GM23338 (cell line): ENCODE measurements around the gene RNF167. TPM values are rescaled to one million over a fixed set of nuclear protein-coding genes. Genes with fewer than 3 reads are reported as not detected.

Experiments used
- ATAC-seq: fragments of 200-7000 bp; cut with Tn5 transposase; 3 replicates; pipeline ENCODE4 v1.9.1; 2020
- DNase-seq: peaks from one replicate; pipeline ENCODE4 v3.0.0-alpha.2; 2015; ENCODE audit warnings: low spot score
- H2AFZ ChIP-seq: fragments of 200-600 bp; sonication (generic); 2 replicates; pipeline ENCODE4 v1.8.0; 2016; ENCODE audit warnings: antibody characterized with exemption, mild to moderate bottlenecking, moderate library complexity
- H3F3A ChIP-seq: fragments of 200-600 bp; sonication (generic); replicated peaks from 2 replicates; pipeline ENCODE4 v1.8.0; 2017; ENCODE audit warnings: antibody characterized with exemption, mixed run types, low read depth
- H3K27ac ChIP-seq: fragments of 200-600 bp; sonication (generic); 2 replicates; pipeline ENCODE4 v1.6.1; 2016; ENCODE audit warnings: low read depth
- H3K27me3 ChIP-seq: fragments of 200-600 bp; sonication (generic); 2 replicates; pipeline ENCODE4 v1.8.0; 2016; ENCODE audit warnings: mild to moderate bottlenecking, mixed run types, moderate library complexity; ENCODE audit not compliant: insufficient read depth
- H3K36me3 ChIP-seq: fragments of 200-600 bp; sonication (generic); 2 replicates; pipeline ENCODE4 v1.8.0; 2016; ENCODE audit warnings: mild to moderate bottlenecking; ENCODE audit not compliant: insufficient read depth
- H3K4me1 ChIP-seq: fragments of 200-600 bp; sonication (generic); 2 replicates; pipeline ENCODE4 v1.8.0; 2016; ENCODE audit warnings: mild to moderate bottlenecking, moderate library complexity; ENCODE audit not compliant: insufficient read depth
- H3K4me2 ChIP-seq: fragments of 200-600 bp; sonication (generic); 2 replicates; pipeline ENCODE4 v1.7.1; 2017; ENCODE audit warnings: mixed run types
- H3K4me3 ChIP-seq: fragments of 200-600 bp; sonication (generic); 2 replicates; pipeline ENCODE4 v1.6.1; 2016; ENCODE audit warnings: mixed run types
- H3K79me2 ChIP-seq: fragments of 200-600 bp; sonication (generic); replicated peaks from 2 replicates; pipeline ENCODE4 v1.8.0; 2017; ENCODE audit warnings: mild to moderate bottlenecking; ENCODE audit not compliant: insufficient read depth
- H3K9me2 ChIP-seq: fragments of 200-600 bp; sonication (generic); 2 replicates; pipeline ENCODE4 v1.8.0; 2017; ENCODE audit not compliant: insufficient read depth
- H4K20me1 ChIP-seq: fragments of 200-600 bp; sonication (generic); replicated peaks from 2 replicates; pipeline ENCODE4 v1.8.0; 2017; ENCODE audit warnings: mild to moderate bottlenecking; ENCODE audit not compliant: insufficient read depth
- H3K27ac Mint-ChIP-seq: 2 replicates; pipeline ENCODE4 v1.8.0; 2020; ENCODE audit warnings: inconsistent platforms, mild to moderate bottlenecking, moderate library complexity, mixed read lengths
- H3K27me3 Mint-ChIP-seq: 3 replicates; pipeline ENCODE4 v1.8.0; 2022; ENCODE audit warnings: low read depth, mild to moderate bottlenecking, moderate library complexity, mixed read lengths, inconsistent platforms; ENCODE audit not compliant: insufficient read depth, poor library complexity
- H3K36me3 Mint-ChIP-seq: 3 replicates; pipeline ENCODE4 v1.8.0; 2021; ENCODE audit warnings: low read depth, mild to moderate bottlenecking, inconsistent platforms, moderate library complexity, mixed read lengths
- H3K4me1 Mint-ChIP-seq: 3 replicates; pipeline ENCODE4 v1.8.0; 2020; ENCODE audit warnings: mild to moderate bottlenecking, inconsistent platforms, mixed read lengths
- H3K4me3 Mint-ChIP-seq: 3 replicates; pipeline ENCODE4 v1.8.0; 2021; ENCODE audit warnings: moderate library complexity, mild to moderate bottlenecking, inconsistent platforms, mixed read lengths
- H3K9me3 Mint-ChIP-seq: 3 replicates; pipeline ENCODE4 v1.8.0; 2020; ENCODE audit warnings: moderate library complexity, mild to moderate bottlenecking, inconsistent platforms, mixed read lengths
- CREB1 ChIP-seq: fragments of 250-450 bp; sonication (Bioruptor Pico); IDR thresholded peaks from 2 replicates; pipeline ENCODE4 v1.5.0; 2020; ENCODE audit warnings: low read depth, mild to moderate bottlenecking, moderate library complexity
- CTCF ChIP-seq, 2 experiments: fragments of 200-600 bp in 1 of 2; sonication (generic) in 1 of 2; conservative IDR thresholded peaks; 2 replicates each; pipeline versions ENCODE4 v1.5.1 to v1.6.1; 2016 to 2017; ENCODE audit warnings: antibody characterized with exemption in 2 of 2, low read depth in 2 of 2, mild to moderate bottlenecking in 2 of 2, moderate library complexity in 1 of 2
- ETS1 ChIP-seq: IDR thresholded peaks from 2 replicates; pipeline ENCODE4 v1.6.1; 2016; ENCODE audit warnings: antibody characterized with exemption
- EZH2phosphoT487 ChIP-seq: fragments of 200-600 bp; sonication (generic); IDR thresholded peaks from one replicate; pipeline ENCODE4 v1.8.1; 2018; ENCODE audit warnings: antibody characterized with exemption; ENCODE audit not compliant: unreplicated experiment
- NANOG ChIP-seq: IDR thresholded peaks from 2 replicates; pipeline ENCODE4 v1.6.1; 2016; ENCODE audit warnings: antibody characterized with exemption, borderline replicate concordance
- POLR2AphosphoS5 ChIP-seq: IDR thresholded peaks from 2 replicates; pipeline ENCODE4 v1.6.1; 2016; ENCODE audit warnings: antibody characterized with exemption, low read depth
- REST ChIP-seq: IDR thresholded peaks from one replicate; pipeline ENCODE4 v1.6.1; 2018; ENCODE audit warnings: antibody characterized with exemption; ENCODE audit not compliant: unreplicated experiment
- STAT1 ChIP-seq: IDR thresholded peaks from one replicate; pipeline ENCODE4 v1.6.1; 2016; ENCODE audit warnings: antibody characterized with exemption; ENCODE audit not compliant: unreplicated experiment
- polyA plus RNA-seq: library from polyadenylated mRNA; unstranded; fragments of >200 nt; fragmentation: Nextera tagmentation; extraction: Ambion mirVana; gene quantifications from 2 replicates; pipeline ENCODE4 v1.2.1, GENCODE V29; 2016
- total RNA-seq: library from RNA; depleted of rRNA; stranded (reverse); fragments of >200 nt; shearing (Covaris generic); gene quantifications from 2 replicates; pipeline ENCODE4 v1.2.3, GENCODE V29; 2014

RNF167 gene
- total and polyA plus RNA-seq, 2 experiments from 2014 or later: 61.2 to 84.4 TPM

GRCh38 chr17:4945944-4946280 is 5.8 kb downstream of the RNF167 start:
- Histone ChIP-seq H4K20me1 (peaks cover 33% of the 10 kb centered on the region), H2AFZ (no peak overlapping the region), H3K4me3 (peak overlapping the region; percentile 96), H3F3A (peaks cover 55% of the 10 kb centered on the region), H3K4me2 (peak overlapping the region; percentile 96), H3K27me3 (no peaks in the 10 kb centered on the region), H3K79me2 (peaks cover 55% of the 10 kb centered on the region), H3K9me2 (no peaks in the 10 kb centered on the region), H3K4me1 (peaks cover 39% of the 10 kb centered on the region), H3K36me3 (peaks cover 21% of the 10 kb centered on the region), H3K27ac (peak overlapping the region; percentile 100)
- peaks cover 31% of the 10 kb centered on the region for H3K27me3 Mint-ChIP-seq
- peaks cover 67% of the 10 kb centered on the region for H3K36me3 Mint-ChIP-seq
- no peaks in the 10 kb centered on the region; the same call in 2 of the 3 replicates for H3K9me3 Mint-ChIP-seq
- H3K4me3 Mint-ChIP-seq: peak overlapping the region; percentile 92
- TF ChIP-seq NANOG (no peak), EZH2phosphoT487 (no peak), ETS1 (no peak), STAT1 (no peak), CTCF (conservative IDR thresholded peaks at IDR 0.05; ENCODE audit: low read depth in 2 of 2) (no peak), POLR2AphosphoS5 (peak; percentile 27; the same call in 1 of the 2 replicates)
- DNase-seq (no peak), ATAC-seq (no peak)
- H3K4me1 Mint-ChIP-seq: peaks cover 42% of the 10 kb centered on the region
- peak overlapping the region; percentile 92 for H3K27ac Mint-ChIP-seq

DNA sequence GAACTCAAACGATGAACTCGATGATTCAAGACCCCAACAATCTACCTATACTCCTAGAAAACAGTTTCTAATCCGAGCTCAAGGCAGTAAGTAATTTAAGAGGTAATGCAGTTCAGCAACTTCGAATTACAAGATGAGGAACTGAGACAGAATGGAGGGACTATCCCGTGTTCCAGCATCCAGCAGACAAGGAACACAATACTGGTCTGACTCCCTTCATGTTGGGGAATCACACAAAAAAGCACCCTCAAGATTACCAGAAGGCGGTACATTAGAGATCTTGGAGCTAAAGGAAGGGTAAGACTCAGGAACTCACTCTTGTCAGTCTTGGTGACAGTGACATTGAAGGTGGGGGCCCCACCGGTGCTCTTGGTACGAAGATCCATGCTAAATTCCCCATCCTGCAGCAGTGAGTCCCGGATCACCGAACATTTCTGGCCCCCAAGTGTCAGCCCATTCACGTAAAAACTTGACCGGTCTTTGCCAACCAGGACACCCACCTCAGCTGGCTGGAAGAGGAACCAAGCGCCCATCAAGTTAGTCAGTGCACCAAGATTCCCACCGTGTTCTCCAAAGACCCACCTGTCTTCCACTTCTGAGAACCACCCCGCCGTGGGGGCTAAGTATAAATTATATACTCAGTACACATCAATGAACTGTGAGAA is 6.4 kb downstream of the RNF167 start:
- H2AFZ ChIP-seq: no peak overlapping the region
- H3K36me3 Mint-ChIP-seq: peaks cover 62% of the 10 kb centered on the region
- peak overlapping the region; percentile 100 for H3K27ac ChIP-seq
- H3K27me3 Mint-ChIP-seq: peaks cover 34% of the 10 kb centered on the region
- no peaks in the 10 kb centered on the region for H3K9me2 ChIP-seq
- H3F3A ChIP-seq: peaks cover 50% of the 10 kb centered on the region
- H3K4me1 ChIP-seq: peaks cover 39% of the 10 kb centered on the region
- peak overlapping the region; percentile 92 for H3K4me3 Mint-ChIP-seq
- ATAC-seq: no peak
- H3K27ac Mint-ChIP-seq: peak overlapping the region; percentile 80
- H4K20me1 ChIP-seq: peaks cover 28% of the 10 kb centered on the region
- H3K36me3 ChIP-seq: peaks cover 21% of the 10 kb centered on the region
- H3K27me3 ChIP-seq: no peaks in the 10 kb centered on the region
- H3K9me3 Mint-ChIP-seq: no peaks in the 10 kb centered on the region; the same call in 2 of the 3 replicates
- peaks cover 49% of the 10 kb centered on the region for H3K79me2 ChIP-seq
- peaks cover 42% of the 10 kb centered on the region for H3K4me1 Mint-ChIP-seq
- peak overlapping the region; percentile 96 for H3K4me3 ChIP-seq
- DNase-seq: no peak
- H3K4me2 ChIP-seq: peak overlapping the region; percentile 96
- TF ChIP-seq POLR2AphosphoS5 (peak; percentile 7; the same call in 1 of the 2 replicates), REST (no peak), CREB1 (no peak)
